HEK293 (cell line): ENCODE data around the gene EDIL3.

Source experiments
- HIC1 ChIP-seq: fragments of 450-650 bp; formaldehyde crosslinking; IDR thresholded peaks from 2 replicates; pipeline ENCODE4 v1.5.1; 2016; ENCODE audit warnings: missing biosample characterization, missing genetic modification characterization
- PRDM1 ChIP-seq: fragments of 450-650 bp; formaldehyde crosslinking; IDR thresholded peaks from 2 replicates; pipeline ENCODE4; 2016; ENCODE audit warnings: missing biosample characterization, missing genetic modification characterization
- SETDB1 ChIP-seq: IDR thresholded peaks from one replicate; pipeline ENCODE4 v1.6.1; 2017; ENCODE audit warnings: mild to moderate bottlenecking, low read length, moderate library complexity, mixed read lengths; ENCODE audit not compliant: insufficient read length
- SP7 ChIP-seq: fragments of 450-650 bp; formaldehyde crosslinking; IDR thresholded peaks from 2 replicates; pipeline ENCODE4 v1.5.1; 2016; ENCODE audit warnings: missing biosample characterization, missing genetic modification characterization
- TRIM28 ChIP-seq: IDR thresholded peaks from 2 replicates; pipeline ENCODE4 v1.6.1; 2011; ENCODE audit warnings: low read length, control low read depth, borderline replicate concordance
- ZBTB11 ChIP-seq: fragments of 450-650 bp; formaldehyde crosslinking; conservative IDR thresholded peaks from 2 replicates; pipeline ENCODE4 v1.5.1; 2016; ENCODE audit warnings: low read depth, missing biosample characterization, missing genetic modification characterization
- ZFP69B ChIP-seq: fragments of 450-650 bp; formaldehyde crosslinking; IDR thresholded peaks from 2 replicates; pipeline ENCODE4 v1.5.1; 2016; ENCODE audit warnings: missing biosample characterization, missing genetic modification characterization
- ZNF10 ChIP-seq: fragments of 450-650 bp; formaldehyde crosslinking; IDR thresholded peaks from 2 replicates; pipeline ENCODE4 v1.5.1; 2017; ENCODE audit warnings: missing biosample characterization, missing genetic modification characterization
- ZNF114 ChIP-seq: fragments of 450-650 bp; formaldehyde crosslinking; IDR thresholded peaks from 2 replicates; pipeline ENCODE4 v1.5.0; 2017; ENCODE audit warnings: missing biosample characterization, missing genetic modification characterization
- ZNF121 ChIP-seq: fragments of 450-650 bp; formaldehyde crosslinking; IDR thresholded peaks from 2 replicates; pipeline ENCODE4 v1.5.1; 2016; ENCODE audit warnings: missing biosample characterization, missing genetic modification characterization
- ZNF202 ChIP-seq: fragments of 450-650 bp; formaldehyde crosslinking; IDR thresholded peaks from 2 replicates; pipeline ENCODE4 v1.5.1; 2016; ENCODE audit warnings: missing biosample characterization, missing genetic modification characterization, borderline replicate concordance
- ZNF211 ChIP-seq: fragments of 450-650 bp; formaldehyde crosslinking; IDR thresholded peaks from 2 replicates; pipeline ENCODE4 v1.5.1; 2016; ENCODE audit warnings: low read depth, missing biosample characterization, missing genetic modification characterization
- ZNF221 ChIP-seq: fragments of 450-650 bp; formaldehyde crosslinking; IDR thresholded peaks from 2 replicates; pipeline ENCODE4 v1.5.1; 2017; ENCODE audit warnings: missing biosample characterization, missing genetic modification characterization, borderline replicate concordance
- ZNF223 ChIP-seq: fragments of 450-650 bp; formaldehyde crosslinking; IDR thresholded peaks from 2 replicates; pipeline ENCODE4 v1.5.1; 2016; ENCODE audit warnings: missing biosample characterization, missing genetic modification characterization
- ZNF23 ChIP-seq: fragments of 450-650 bp; formaldehyde crosslinking; IDR thresholded peaks from 2 replicates; pipeline ENCODE4 v1.5.1; 2016; ENCODE audit warnings: missing biosample characterization, missing genetic modification characterization, borderline replicate concordance
- ZNF248 ChIP-seq: fragments of 450-650 bp; formaldehyde crosslinking; IDR thresholded peaks from 2 replicates; pipeline ENCODE4 v1.5.1; 2017; ENCODE audit warnings: missing biosample characterization, missing genetic modification characterization
- ZNF292 ChIP-seq: fragments of 450-650 bp; formaldehyde crosslinking; IDR thresholded peaks from 2 replicates; pipeline ENCODE4 v1.5.1; 2016; ENCODE audit warnings: low read depth, missing biosample characterization, missing genetic modification characterization, borderline replicate concordance
- ZNF335 ChIP-seq: fragments of 450-650 bp; formaldehyde crosslinking; conservative IDR thresholded peaks from 2 replicates; pipeline ENCODE4 v1.5.1; 2016; ENCODE audit warnings: missing biosample characterization, missing genetic modification characterization
- ZNF366 ChIP-seq: fragments of 450-650 bp; formaldehyde crosslinking; conservative IDR thresholded peaks from 2 replicates; pipeline ENCODE4 v1.5.1; 2016; ENCODE audit warnings: missing biosample characterization, missing genetic modification characterization
- ZNF416 ChIP-seq: fragments of 450-650 bp; formaldehyde crosslinking; IDR thresholded peaks from 2 replicates; pipeline ENCODE4 v1.5.1; 2016; ENCODE audit warnings: missing biosample characterization, missing genetic modification characterization
- ZNF426 ChIP-seq: fragments of 450-650 bp; formaldehyde crosslinking; IDR thresholded peaks from 2 replicates; pipeline ENCODE4 v1.5.1; 2017; ENCODE audit warnings: missing biosample characterization, missing genetic modification characterization, mild to moderate bottlenecking, inconsistent platforms, moderate library complexity
- ZNF433 ChIP-seq: fragments of 450-650 bp; formaldehyde crosslinking; IDR thresholded peaks from 2 replicates; pipeline ENCODE4 v1.5.1; 2016; ENCODE audit warnings: missing biosample characterization, missing genetic modification characterization, low read depth
- ZNF544 ChIP-seq: fragments of 450-650 bp; formaldehyde crosslinking; IDR thresholded peaks from 2 replicates; pipeline ENCODE4 v1.5.0; 2017; ENCODE audit warnings: missing biosample characterization, missing genetic modification characterization
- ZNF585B ChIP-seq: fragments of 450-650 bp; formaldehyde crosslinking; IDR thresholded peaks from 2 replicates; pipeline ENCODE4 v1.5.1; 2016; ENCODE audit warnings: missing biosample characterization, missing genetic modification characterization
- ZNF610 ChIP-seq: fragments of 450-650 bp; formaldehyde crosslinking; IDR thresholded peaks from 2 replicates; pipeline ENCODE4 v1.5.1; 2016; ENCODE audit warnings: missing biosample characterization, missing genetic modification characterization, borderline replicate concordance
- ZNF701 ChIP-seq: fragments of 450-650 bp; formaldehyde crosslinking; IDR thresholded peaks from 2 replicates; pipeline ENCODE4 v1.5.1; 2016; ENCODE audit warnings: missing biosample characterization, missing genetic modification characterization
- ZSCAN18 ChIP-seq: fragments of 450-650 bp; formaldehyde crosslinking; IDR thresholded peaks from 2 replicates; pipeline ENCODE4 v1.5.1; 2016; ENCODE audit warnings: missing biosample characterization, missing genetic modification characterization
- TF ChIP-seq, protein P1 (sequence below): fragments of 450-650 bp; formaldehyde crosslinking; IDR thresholded peaks from 2 replicates; pipeline ENCODE4 v1.5.1; 2017; ENCODE audit warnings: missing biosample characterization, missing genetic modification characterization
- TF ChIP-seq, protein P2 (sequence below): fragments of 450-650 bp; formaldehyde crosslinking; IDR thresholded peaks from 2 replicates; pipeline ENCODE4; 2016; ENCODE audit warnings: missing biosample characterization, missing genetic modification characterization
- TF ChIP-seq, protein P3 (sequence below): fragments of 450-650 bp; formaldehyde crosslinking; IDR thresholded peaks from 2 replicates; pipeline ENCODE4 v1.5.1; 2017; ENCODE audit warnings: missing biosample characterization, missing genetic modification characterization

EDIL3 gene

DNA sequence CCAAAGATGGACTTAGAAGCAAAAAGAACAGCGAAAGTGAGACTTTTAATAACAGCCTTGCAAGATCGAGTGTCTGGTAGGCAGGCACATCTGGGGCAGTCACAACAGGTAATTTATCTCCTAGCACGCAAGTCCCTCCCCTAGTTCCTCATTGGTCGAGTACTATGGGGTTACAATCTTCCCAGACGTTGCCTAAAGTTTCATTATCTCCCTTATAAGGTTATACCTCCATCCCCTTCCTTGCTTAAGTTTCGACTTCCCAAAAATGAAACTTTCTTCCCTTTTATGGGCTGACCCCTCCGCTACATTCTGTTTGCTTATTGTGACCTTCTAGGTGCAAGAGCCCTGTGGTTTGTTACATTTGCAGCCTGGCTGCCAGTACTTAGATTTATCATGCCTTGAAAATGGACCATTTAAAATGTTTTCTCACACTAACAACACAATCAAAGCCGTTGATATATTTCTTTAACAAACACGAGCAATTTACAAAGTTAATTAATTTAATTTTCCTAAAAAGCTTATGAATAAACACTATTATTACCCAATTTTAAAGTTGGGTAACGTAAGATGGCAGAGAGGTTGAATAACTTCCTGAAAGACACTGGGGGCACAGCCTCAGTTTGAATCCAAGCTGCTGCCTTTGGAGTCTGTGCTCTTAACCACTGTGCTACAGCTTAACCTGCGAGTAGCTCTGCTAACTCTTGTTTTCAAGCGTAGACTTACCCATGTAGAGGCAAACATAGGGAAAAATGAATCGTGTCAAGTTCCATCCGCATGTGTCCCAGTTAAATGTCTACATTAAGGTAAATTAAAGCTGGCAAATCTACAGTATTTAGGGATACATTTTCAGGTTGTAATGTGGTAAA, 91.7 kb downstream of the EDIL3 start (continued):
- no peak for TF ChIP-seq HIC1 (tag by site-specific recombination)
- no peak for TF ChIP-seq ZNF221 (tag by site-specific recombination)
- no peak for TF ChIP-seq TRIM28
- no peak for TF ChIP-seq ZNF211 (tag by site-specific recombination)
- TF ChIP-seq ZNF335 = peak; percentile 76
- peak; percentile 60 for TF ChIP-seq PRDM1 (tag by site-specific recombination)
- no peak for TF ChIP-seq ZFP69B (tag by site-specific recombination)
- TF ChIP-seq ZNF544 (tag by site-specific recombination) = no peak
- TF ChIP-seq, protein P1, sequence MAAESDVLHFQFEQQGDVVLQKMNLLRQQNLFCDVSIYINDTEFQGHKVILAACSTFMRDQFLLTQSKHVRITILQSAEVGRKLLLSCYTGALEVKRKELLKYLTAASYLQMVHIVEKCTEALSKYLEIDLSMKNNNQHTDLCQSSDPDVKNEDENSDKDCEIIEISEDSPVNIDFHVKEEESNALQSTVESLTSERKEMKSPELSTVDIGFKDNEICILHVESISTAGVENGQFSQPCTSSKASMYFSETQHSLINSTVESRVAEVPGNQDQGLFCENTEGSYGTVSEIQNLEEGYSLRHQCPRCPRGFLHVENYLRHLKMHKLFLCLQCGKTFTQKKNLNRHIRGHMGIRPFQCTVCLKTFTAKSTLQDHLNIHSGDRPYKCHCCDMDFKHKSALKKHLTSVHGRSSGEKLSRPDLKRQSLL (tag by site-specific recombination) = 0 out of 2 replicates have a peak, but pooled peaks have one; percentile 14
- TF ChIP-seq ZNF23 (tag by site-specific recombination) = no peak
- TF ChIP-seq ZNF585B = no peak
- peak; percentile 90 for TF ChIP-seq SP7
- TF ChIP-seq ZNF433 (tag by site-specific recombination) = no peak
- no peak for TF ChIP-seq ZNF248 (tag by site-specific recombination)
- no peak for TF ChIP-seq ZNF10 (tag by site-specific recombination)
- TF ChIP-seq ZNF426 (tag by site-specific recombination) = no peak
- TF ChIP-seq ZNF223 = no peak
- no peak for TF ChIP-seq ZSCAN18 (tag by site-specific recombination)
- no peak for TF ChIP-seq ZBTB11 (tag by site-specific recombination)
- TF ChIP-seq, protein P2, sequence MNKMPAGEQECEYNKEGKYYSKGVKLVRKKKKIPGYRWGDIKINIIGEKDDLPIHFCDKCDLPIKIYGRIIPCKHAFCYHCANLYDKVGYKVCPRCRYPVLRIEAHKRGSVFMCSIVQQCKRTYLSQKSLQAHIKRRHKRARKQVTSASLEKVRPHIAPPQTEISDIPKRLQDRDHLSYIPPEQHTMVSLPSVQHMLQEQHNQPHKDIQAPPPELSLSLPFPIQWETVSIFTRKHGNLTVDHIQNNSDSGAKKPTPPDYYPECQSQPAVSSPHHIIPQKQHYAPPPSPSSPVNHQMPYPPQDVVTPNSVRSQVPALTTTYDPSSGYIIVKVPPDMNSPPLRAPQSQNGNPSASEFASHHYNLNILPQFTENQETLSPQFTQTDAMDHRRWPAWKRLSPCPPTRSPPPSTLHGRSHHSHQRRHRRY (tag by site-specific recombination) = no peak
- no peak for TF ChIP-seq ZNF114 (tag by site-specific recombination)
- peak; percentile 79 for TF ChIP-seq ZNF366
- TF ChIP-seq ZNF701 = no peak
- no peak for TF ChIP-seq ZNF121 (tag by site-specific recombination)
- no peak for TF ChIP-seq ZNF610
- no peak for TF ChIP-seq ZNF202 (tag by site-specific recombination)
- TF ChIP-seq SETDB1 = no peak
- TF ChIP-seq ZNF416 (tag by site-specific recombination) = no peak
- no peak for TF ChIP-seq ZNF292
- TF ChIP-seq, protein P3, sequence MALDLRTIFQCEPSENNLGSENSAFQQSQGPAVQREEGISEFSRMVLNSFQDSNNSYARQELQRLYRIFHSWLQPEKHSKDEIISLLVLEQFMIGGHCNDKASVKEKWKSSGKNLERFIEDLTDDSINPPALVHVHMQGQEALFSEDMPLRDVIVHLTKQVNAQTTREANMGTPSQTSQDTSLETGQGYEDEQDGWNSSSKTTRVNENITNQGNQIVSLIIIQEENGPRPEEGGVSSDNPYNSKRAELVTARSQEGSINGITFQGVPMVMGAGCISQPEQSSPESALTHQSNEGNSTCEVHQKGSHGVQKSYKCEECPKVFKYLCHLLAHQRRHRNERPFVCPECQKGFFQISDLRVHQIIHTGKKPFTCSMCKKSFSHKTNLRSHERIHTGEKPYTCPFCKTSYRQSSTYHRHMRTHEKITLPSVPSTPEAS = no peak
